ENCODE data around the gene MED13L. TPM values are rescaled to one million over a fixed set of nuclear protein-coding genes. Genes with fewer than 3 reads are reported as not detected.

MED13L gene
- total RNA-seq, 1 experiment from 2014 or later, result 80.5 TPM

DNA sequence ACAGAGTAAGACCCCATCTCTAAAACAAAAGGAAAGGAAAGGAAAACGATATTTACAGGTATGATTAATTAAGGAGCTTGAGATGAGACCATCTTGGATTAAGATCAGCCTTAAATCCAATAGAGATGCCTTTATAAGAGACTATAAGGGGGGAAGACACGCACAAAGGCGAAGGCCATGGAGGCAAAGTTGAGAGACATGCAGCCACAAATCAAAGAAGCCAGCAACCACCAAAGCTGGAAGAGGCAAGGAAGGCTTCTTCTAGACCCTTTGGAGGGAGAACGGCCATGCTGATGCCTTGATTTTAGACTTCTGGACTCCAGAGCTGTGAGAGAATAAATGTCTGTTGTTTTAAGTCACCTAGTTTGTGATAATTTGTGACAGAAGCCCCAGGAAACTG is 39.6 kb upstream of the MED13L start:
- ChIA-PET CTCF (no interaction called here), POLR2A (no interaction called here)
- TF ChIP-seq FOXJ3 (CRISPR knock-in tag; IDR thresholded peaks at IDR 0.05; ENCODE audit: borderline replicate concordance), result no peak
- TF ChIP-seq NFYB (CRISPR knock-in tag; conservative IDR thresholded peaks at IDR 0.05; ENCODE audit: low read depth), result no peak
- no peak for TF ChIP-seq NR3C1 (CRISPR knock-in tag; conservative IDR thresholded peaks at IDR 0.05; ENCODE audit: low read depth)
- TF ChIP-seq, protein P1, sequence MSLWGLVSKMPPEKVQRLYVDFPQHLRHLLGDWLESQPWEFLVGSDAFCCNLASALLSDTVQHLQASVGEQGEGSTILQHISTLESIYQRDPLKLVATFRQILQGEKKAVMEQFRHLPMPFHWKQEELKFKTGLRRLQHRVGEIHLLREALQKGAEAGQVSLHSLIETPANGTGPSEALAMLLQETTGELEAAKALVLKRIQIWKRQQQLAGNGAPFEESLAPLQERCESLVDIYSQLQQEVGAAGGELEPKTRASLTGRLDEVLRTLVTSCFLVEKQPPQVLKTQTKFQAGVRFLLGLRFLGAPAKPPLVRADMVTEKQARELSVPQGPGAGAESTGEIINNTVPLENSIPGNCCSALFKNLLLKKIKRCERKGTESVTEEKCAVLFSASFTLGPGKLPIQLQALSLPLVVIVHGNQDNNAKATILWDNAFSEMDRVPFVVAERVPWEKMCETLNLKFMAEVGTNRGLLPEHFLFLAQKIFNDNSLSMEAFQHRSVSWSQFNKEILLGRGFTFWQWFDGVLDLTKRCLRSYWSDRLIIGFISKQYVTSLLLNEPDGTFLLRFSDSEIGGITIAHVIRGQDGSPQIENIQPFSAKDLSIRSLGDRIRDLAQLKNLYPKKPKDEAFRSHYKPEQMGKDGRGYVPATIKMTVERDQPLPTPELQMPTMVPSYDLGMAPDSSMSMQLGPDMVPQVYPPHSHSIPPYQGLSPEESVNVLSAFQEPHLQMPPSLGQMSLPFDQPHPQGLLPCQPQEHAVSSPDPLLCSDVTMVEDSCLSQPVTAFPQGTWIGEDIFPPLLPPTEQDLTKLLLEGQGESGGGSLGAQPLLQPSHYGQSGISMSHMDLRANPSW (CRISPR knock-in tag; conservative IDR thresholded peaks at IDR 0.05; ENCODE audit: low read depth), result no peak
- ATAC-seq (no peak), DNase-seq (ENCODE audit: low spot score) (no peak)
- Mint-ChIP-seq H3K4me1 (peaks cover 12% of the 10 kb centered on the region), H3K36me3 (no peaks in the 10 kb centered on the region), H3K27ac (no peak overlapping the region), H3K4me3 (no peak overlapping the region), H3K27me3 (ENCODE audit: low read depth) (no peaks in the 10 kb centered on the region), H3K9me3 (no peaks in the 10 kb centered on the region)

DNA sequence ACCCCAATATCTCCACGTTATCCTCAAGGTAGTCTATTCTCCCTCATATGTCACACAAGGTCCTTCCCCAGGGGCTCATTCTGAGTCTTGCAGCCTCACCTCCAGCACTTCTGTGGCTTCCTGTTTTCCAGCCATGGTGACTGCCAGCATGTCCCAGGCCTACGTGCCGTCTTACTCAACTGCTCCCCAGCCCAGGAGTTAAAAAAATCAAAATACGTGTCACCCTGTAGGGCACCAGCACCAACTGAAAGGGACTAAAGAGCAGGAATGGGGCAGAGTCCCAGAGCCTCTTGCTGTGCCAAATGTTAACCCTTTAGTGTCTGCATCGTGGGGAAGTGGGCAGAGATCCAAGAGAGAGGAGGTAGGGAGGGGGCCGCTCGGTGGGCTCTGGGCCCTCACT is 37.0 kb upstream of the MED13L start:
- ATAC-seq, result no peak
- ChIA-PET POLR2A (no interaction called here), CTCF (no interaction called here)
- H3K9me3 Mint-ChIP-seq, result peaks cover 9% of the 10 kb centered on the region
- no peak overlapping the region for H3K4me3 Mint-ChIP-seq
- peaks cover 4% of the 10 kb centered on the region; the same call in 1 of the 2 replicates for H3K36me3 Mint-ChIP-seq
- H3K27me3 Mint-ChIP-seq (ENCODE audit: low read depth), result no peaks in the 10 kb centered on the region
- no peak for DNase-seq (ENCODE audit: low spot score)
- no peak overlapping the region for H3K27ac Mint-ChIP-seq
- TF ChIP-seq, protein P2, sequence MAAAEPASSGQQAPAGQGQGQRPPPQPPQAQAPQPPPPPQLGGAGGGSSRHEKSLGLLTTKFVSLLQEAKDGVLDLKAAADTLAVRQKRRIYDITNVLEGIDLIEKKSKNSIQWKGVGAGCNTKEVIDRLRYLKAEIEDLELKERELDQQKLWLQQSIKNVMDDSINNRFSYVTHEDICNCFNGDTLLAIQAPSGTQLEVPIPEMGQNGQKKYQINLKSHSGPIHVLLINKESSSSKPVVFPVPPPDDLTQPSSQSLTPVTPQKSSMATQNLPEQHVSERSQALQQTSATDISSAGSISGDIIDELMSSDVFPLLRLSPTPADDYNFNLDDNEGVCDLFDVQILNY (CRISPR knock-in tag; IDR thresholded peaks at IDR 0.05), result no peak
- no peak for TF ChIP-seq CREB1 (CRISPR knock-in tag; IDR thresholded peaks at IDR 0.05)
- no peak for TF ChIP-seq SMAD4 (CRISPR knock-in tag; IDR thresholded peaks at IDR 0.05)
- no peak for TF ChIP-seq MXD4 (CRISPR knock-in tag; IDR thresholded peaks at IDR 0.05; ENCODE audit: borderline replicate concordance)
- TF ChIP-seq, protein P3, sequence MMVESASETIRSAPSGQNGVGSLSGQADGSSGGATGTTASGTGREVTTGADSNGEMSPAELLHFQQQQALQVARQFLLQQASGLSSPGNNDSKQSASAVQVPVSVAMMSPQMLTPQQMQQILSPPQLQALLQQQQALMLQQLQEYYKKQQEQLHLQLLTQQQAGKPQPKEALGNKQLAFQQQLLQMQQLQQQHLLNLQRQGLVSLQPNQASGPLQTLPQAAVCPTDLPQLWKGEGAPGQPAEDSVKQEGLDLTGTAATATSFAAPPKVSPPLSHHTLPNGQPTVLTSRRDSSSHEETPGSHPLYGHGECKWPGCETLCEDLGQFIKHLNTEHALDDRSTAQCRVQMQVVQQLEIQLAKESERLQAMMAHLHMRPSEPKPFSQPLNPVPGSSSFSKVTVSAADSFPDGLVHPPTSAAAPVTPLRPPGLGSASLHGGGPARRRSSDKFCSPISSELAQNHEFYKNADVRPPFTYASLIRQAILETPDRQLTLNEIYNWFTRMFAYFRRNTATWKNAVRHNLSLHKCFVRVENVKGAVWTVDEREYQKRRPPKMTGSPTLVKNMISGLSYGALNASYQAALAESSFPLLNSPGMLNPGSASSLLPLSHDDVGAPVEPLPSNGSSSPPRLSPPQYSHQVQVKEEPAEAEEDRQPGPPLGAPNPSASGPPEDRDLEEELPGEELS (CRISPR knock-in tag; IDR thresholded peaks at IDR 0.05), result no peak
- no peak for TF ChIP-seq IRF2 (CRISPR knock-in tag; IDR thresholded peaks at IDR 0.05; ENCODE audit: borderline replicate concordance, low read depth)
- TF ChIP-seq ZNF671 (CRISPR knock-in tag; IDR thresholded peaks at IDR 0.05), result no peak
- TF ChIP-seq GTF2I (CRISPR knock-in tag; conservative IDR thresholded peaks at IDR 0.05), result no peak
- TF ChIP-seq RORB (CRISPR knock-in tag; IDR thresholded peaks at IDR 0.05), result no peak
- TF ChIP-seq, protein P4, sequence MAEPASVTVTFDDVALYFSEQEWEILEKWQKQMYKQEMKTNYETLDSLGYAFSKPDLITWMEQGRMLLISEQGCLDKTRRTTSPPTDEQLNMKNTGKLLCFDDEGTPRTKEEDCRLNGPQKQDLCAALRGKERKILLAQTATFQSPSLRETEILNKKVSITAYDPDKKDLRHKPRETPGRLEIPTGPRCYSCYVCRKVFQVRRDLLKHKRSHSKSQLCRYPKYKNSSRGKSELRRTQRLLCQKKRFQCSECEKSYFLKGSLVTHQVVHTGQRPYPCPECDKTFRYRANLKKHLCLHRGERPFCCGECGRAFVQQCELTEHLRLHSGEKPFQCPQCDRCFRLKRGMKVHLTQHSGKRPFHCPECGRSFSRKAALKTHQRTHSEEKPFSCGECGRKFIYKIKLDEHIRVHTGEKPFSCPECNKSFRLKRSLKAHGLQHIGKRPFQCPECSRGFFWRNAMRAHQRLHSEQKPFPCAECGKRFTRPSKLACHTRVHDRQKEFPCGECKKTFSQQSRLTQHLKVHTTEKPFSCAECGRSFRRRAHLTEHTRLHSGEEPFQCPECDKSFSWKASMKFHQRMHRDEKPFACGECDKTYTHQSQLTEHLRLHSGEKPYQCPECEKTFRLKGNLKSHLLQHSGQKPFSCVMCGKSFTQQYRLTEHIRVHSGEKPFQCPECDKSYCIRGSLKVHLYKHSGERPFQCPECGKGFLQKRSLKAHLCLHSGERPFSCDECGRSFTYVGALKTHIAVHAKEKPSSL (CRISPR knock-in tag; conservative IDR thresholded peaks at IDR 0.05), result no peak
- TF ChIP-seq, protein P5, sequence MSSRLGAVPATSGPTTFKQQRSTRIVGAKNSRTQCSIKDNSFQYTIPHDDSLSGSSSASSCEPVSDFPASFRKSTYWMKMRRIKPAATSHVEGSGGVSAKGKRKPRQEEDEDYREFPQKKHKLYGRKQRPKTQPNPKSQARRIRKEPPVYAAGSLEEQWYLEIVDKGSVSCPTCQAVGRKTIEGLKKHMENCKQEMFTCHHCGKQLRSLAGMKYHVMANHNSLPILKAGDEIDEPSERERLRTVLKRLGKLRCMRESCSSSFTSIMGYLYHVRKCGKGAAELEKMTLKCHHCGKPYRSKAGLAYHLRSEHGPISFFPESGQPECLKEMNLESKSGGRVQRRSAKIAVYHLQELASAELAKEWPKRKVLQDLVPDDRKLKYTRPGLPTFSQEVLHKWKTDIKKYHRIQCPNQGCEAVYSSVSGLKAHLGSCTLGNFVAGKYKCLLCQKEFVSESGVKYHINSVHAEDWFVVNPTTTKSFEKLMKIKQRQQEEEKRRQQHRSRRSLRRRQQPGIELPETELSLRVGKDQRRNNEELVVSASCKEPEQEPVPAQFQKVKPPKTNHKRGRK (CRISPR knock-in tag; IDR thresholded peaks at IDR 0.05; ENCODE audit: borderline replicate concordance), result no peak
- no peak for TF ChIP-seq TCF7 (CRISPR knock-in tag; IDR thresholded peaks at IDR 0.05; ENCODE audit: low read depth)
- TF ChIP-seq PRRX2 (CRISPR knock-in tag; IDR thresholded peaks at IDR 0.05), result no peak
- no peak for TF ChIP-seq ZBTB21 (CRISPR knock-in tag; IDR thresholded peaks at IDR 0.05; ENCODE audit: borderline replicate concordance)
- no peak for TF ChIP-seq NR1H2 (CRISPR knock-in tag; IDR thresholded peaks at IDR 0.05)
- H3K4me1 Mint-ChIP-seq, result peaks cover 10% of the 10 kb centered on the region

Data from WTC11 (cell line).